SH-SY5Y (cell line): Measurements from ENCODE around the gene ARHGAP9.

Experiments used
- GATA2 ChIP-seq: IDR thresholded peaks from 2 replicates; pipeline ENCODE4 v1.6.1; 2011; ENCODE audit warnings: mild to moderate bottlenecking, low read depth, low read length
- GATA3 ChIP-seq: IDR thresholded peaks from 2 replicates; pipeline ENCODE4 v1.6.1; 2011; ENCODE audit warnings: low read depth, mild to moderate bottlenecking, low read length, moderate library complexity

GRCh38 chr12:57433370-57433769, 46.3 kb downstream of the ARHGAP9 start:
- no peak for TF ChIP-seq GATA3
- TF ChIP-seq GATA2 = no peak
